Lower lobe of right lung (tissue), 2 donors: ENCODE results near the gene RHPN2. TPM values are rescaled to one million over a fixed set of nuclear protein-coding genes. Genes with fewer than 3 reads are reported as not detected.
"Not testable (repeated sequence)": the region's sequence is repeated elsewhere in the genome, so short reads cannot be mapped to it uniquely, and the experiment has no call there.

Source experiments
- ATAC-seq, 2 donors: fragments of 200-7000 bp; cut with Tn5 transposase; one replicate each; pipeline ENCODE4 v1.9.1; 2020 to 2022; ENCODE audit warnings: mild to moderate bottlenecking in 2 of 2, moderate library complexity in 2 of 2
- DNase-seq: peaks from one replicate; pipeline ENCODE4 v3.0.0-alpha.2; 2020
- H3K27ac ChIP-seq: fragments of 200-600 bp; one replicate; pipeline ENCODE4 v1.8.0; 2022
- H3K27me3 ChIP-seq: fragments of 200-600 bp; one replicate; pipeline ENCODE4 v1.8.0; 2022; ENCODE audit warnings: low read depth
- H3K36me3 ChIP-seq: fragments of 200-600 bp; one replicate; pipeline ENCODE4 v1.8.0; 2022; ENCODE audit warnings: mild to moderate bottlenecking
- H3K4me1 ChIP-seq: fragments of 200-600 bp; one replicate; pipeline ENCODE4 v1.8.0; 2022
- H3K4me3 ChIP-seq: fragments of 200-600 bp; one replicate; pipeline ENCODE4 v1.8.0; 2022; ENCODE audit warnings: mild to moderate bottlenecking
- H3K9me3 ChIP-seq: fragments of 200-600 bp; one replicate; pipeline ENCODE4 v1.8.0; 2022
- intact Hi-C: fragments of 100-400 bp; cut with DNase I; formaldehyde crosslinking; loops from one replicate; pipeline ENCODE4 v1.11.0; 2022
- total RNA-seq: library from RNA; stranded (reverse); fragmentation: NEBNext Ultra II Directional; extraction: Animal tissue kit (Norgen Biotek cat#: 25700); gene quantifications from one replicate; pipeline ENCODE4 v1.2.1, GENCODE V29; 2021
- TF ChIP-seq, protein P1 (sequence below): fragments of 200-600 bp; IDR thresholded peaks from one replicate; pipeline ENCODE4 v1.8.0; 2022; ENCODE audit warnings: antibody characterized with exemption, mild to moderate bottlenecking
- donor health status: DM: no; HTN: yes; CAD: no; lungs with severe emphysema.

RHPN2 gene
- total RNA-seq, 1 donor from 2014 or later = 7.7 TPM

- Histone ChIP-seq H3K36me3 (peaks cover 48% of the 10 kb centered on the region), H3K27ac (no peak overlapping the region), H3K27me3 (no peaks in the 10 kb centered on the region), H3K4me3 (no peak overlapping the region), H3K4me1 (peaks cover 11% of the 10 kb centered on the region), H3K9me3 (no peaks in the 10 kb centered on the region)
- TF ChIP-seq, protein P1, sequence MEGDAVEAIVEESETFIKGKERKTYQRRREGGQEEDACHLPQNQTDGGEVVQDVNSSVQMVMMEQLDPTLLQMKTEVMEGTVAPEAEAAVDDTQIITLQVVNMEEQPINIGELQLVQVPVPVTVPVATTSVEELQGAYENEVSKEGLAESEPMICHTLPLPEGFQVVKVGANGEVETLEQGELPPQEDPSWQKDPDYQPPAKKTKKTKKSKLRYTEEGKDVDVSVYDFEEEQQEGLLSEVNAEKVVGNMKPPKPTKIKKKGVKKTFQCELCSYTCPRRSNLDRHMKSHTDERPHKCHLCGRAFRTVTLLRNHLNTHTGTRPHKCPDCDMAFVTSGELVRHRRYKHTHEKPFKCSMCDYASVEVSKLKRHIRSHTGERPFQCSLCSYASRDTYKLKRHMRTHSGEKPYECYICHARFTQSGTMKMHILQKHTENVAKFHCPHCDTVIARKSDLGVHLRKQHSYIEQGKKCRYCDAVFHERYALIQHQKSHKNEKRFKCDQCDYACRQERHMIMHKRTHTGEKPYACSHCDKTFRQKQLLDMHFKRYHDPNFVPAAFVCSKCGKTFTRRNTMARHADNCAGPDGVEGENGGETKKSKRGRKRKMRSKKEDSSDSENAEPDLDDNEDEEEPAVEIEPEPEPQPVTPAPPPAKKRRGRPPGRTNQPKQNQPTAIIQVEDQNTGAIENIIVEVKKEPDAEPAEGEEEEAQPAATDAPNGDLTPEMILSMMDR = no peak
- no peak for ATAC-seq
- DNase-seq = no peak
- intact Hi-C loops = no loop called here
Observed at GRCh38 chr19:32966750-32967149, 97.9 kb downstream of the RHPN2 start.

DNA sequence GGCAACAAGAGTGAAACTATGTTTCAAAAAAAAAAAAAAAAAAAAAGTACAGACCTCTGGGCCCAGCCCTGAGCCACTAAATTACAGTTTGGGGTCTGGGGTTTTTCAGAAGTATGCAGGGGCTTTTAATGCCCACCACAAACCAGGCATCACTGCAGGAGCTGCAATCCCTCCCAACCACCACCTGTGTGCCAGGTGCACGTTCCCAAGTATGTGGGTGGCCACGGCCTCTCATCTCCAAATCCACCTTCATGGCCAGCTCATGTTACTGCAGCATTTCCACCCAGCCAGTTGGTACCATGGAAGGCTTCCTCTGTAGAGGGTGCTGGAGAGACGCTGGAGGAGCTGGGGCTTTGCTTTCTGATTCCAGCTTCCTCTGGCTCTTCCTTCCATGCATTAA is 119.4 kb downstream of the RHPN2 start:
- DNase-seq (no peak), ATAC-seq (no peak)
- no peaks in the 10 kb centered on the region for H3K9me3 ChIP-seq
- no peaks in the 10 kb centered on the region for H3K4me1 ChIP-seq
- no peak overlapping the region for H3K27ac ChIP-seq
- no peaks in the 10 kb centered on the region for H3K27me3 ChIP-seq
- TF ChIP-seq, protein P1 = no peak
- intact Hi-C loops = no loop called here
- H3K36me3 ChIP-seq = peaks cover 87% of the 10 kb centered on the region
- no peak overlapping the region for H3K4me3 ChIP-seq

- H3K4me1 ChIP-seq, H3K4me3 ChIP-seq, H3K27ac ChIP-seq, DNase-seq, H3K27me3 ChIP-seq, H3K9me3 ChIP-seq, ATAC-seq, intact Hi-C loops: not testable (repeated sequence)
- H3K36me3 ChIP-seq = peaks cover 83% of the 10 kb centered on the region
Observed at GRCh38 chr19:32941273-32941672, 123.4 kb downstream of the RHPN2 start.

DNA sequence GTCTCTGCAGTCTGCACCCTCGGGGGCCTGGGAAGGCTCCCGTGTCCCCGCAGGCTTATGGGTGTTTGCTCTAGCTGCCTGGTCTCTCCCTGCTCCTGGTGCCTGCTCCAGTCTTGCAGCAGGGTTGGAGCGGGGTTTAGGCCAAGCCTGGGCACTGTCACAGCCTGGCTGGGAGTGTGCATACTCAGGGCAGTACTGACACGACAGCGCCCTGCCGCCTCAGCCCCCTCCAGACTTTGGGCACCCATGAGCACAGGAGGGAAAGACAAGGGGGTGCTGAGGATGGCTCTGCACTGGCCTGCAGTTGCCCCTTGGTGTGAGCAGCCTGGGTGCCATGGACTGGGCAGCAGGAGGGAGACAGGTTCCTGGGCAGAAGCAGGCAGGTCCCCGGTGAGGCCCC is 128.6 kb downstream of the RHPN2 start:
- intact Hi-C loops = no loop called here
- no peak overlapping the region for H3K4me3 ChIP-seq
- H3K27me3 ChIP-seq = no peaks in the 10 kb centered on the region
- DNase-seq (no peak), ATAC-seq (peak in 1 of 2 donors; percentile 32)
- no peaks in the 10 kb centered on the region for H3K4me1 ChIP-seq
- H3K9me3 ChIP-seq = no peaks in the 10 kb centered on the region
- H3K36me3 ChIP-seq = peaks cover 70% of the 10 kb centered on the region
- no peak overlapping the region for H3K27ac ChIP-seq
- TF ChIP-seq, protein P1 = no peak

DNA sequence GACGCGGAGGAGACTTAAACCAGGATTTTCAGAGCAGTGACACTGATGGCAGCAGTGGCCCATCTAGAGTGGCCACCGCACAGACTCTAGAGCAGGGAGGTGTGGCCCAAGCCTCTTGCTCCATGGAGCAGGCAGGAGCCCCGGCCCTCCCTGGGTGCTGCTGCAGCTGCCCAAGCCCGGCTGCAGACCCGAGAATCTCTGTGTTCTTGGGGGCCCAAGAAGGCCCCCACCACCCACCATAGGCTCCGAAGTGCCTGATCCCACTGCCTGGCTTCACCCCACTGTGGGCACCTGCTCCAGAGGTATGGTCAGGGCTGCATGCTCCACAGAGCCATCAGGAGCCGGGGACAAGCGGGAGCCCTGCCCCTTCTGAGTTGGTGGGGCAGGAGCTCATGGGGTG is 129.1 kb downstream of the RHPN2 start:
- no peaks in the 10 kb centered on the region for H3K27me3 ChIP-seq
- H3K4me3 ChIP-seq = no peak overlapping the region
- ATAC-seq (no peak), DNase-seq (no peak)
- no peaks in the 10 kb centered on the region for H3K9me3 ChIP-seq
- H3K4me1 ChIP-seq = no peaks in the 10 kb centered on the region
- H3K36me3 ChIP-seq = peaks cover 70% of the 10 kb centered on the region
- intact Hi-C loops = no loop called here
- H3K27ac ChIP-seq = no peak overlapping the region
- TF ChIP-seq, protein P1 = no peak

DNA sequence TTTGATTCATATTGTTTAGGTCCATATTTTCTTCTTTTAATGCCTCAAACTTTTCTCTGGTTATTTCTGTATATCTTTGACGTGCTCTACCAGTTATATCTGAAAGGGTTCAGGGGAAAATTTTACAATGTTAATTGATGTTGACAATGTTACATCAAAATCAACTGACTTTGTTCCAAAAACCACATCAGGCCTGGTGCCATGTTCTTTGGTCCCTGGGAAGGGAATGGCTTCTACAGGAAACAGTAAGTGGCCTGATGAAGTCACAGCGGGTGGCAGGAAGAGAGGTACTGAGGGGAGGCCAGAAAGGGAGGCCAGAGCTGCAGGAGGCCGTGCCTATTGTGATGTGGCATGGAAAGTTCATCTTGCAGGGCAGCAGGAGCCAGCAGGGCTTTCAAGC is 131.1 kb downstream of the RHPN2 start:
- intact Hi-C loops = no loop called here
- ATAC-seq (no peak), DNase-seq (no peak)
- TF ChIP-seq, protein P1 = no peak
- Histone ChIP-seq H3K36me3 (peaks cover 77% of the 10 kb centered on the region), H3K4me3 (no peak overlapping the region), H3K27me3 (no peaks in the 10 kb centered on the region), H3K27ac (no peak overlapping the region), H3K4me1 (no peaks in the 10 kb centered on the region), H3K9me3 (no peaks in the 10 kb centered on the region)
